NCI-H82 treated with DMSO at 0.1 percent for 48 hours (cell line): Measurements from ENCODE around the gene RAB1B.
"Not testable (repeated sequence)": the region's sequence is repeated elsewhere in the genome, so short reads cannot be mapped to it uniquely, and the experiment has no call there.

Experiments
- DNase-seq: peaks from one replicate; lab custom pipeline; 2025; ENCODE audit not compliant: unreplicated experiment; lab: John Stamatoyannopoulos, UW

RAB1B gene

DNA sequence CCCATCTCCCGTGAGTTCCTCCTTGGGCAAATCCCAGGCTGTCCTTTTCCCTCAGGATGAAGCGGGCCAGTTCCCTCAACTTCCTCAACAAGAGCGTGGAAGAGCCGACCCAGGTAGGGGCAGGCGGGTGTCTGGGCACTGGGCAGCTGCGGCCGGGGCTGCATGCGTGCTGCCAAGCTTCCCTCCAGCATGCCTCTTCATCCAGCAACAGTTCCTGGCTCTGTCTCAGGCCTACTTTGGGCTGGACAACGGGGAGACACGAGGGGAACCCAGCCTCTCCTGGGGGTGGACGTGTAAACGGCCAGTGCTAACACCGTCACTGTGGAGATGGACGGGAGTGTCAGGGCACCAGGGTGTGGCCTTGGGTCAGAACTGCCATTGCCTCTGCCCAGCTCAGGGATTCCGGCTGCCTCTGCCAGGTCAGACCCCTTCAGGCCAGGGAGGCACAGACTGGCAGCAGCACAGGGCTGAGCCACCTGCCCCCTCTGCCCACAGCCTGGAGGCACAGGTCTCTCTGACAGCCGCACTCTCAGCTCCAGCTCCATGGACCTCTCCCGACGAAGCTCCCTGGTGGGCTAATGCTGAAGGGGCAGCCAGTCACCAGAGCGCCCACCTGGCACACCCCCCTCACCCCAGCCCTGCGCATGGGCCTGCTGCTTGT lies 1.9 kb upstream of the RAB1B start:
- no peak for DNase-seq

DNA sequence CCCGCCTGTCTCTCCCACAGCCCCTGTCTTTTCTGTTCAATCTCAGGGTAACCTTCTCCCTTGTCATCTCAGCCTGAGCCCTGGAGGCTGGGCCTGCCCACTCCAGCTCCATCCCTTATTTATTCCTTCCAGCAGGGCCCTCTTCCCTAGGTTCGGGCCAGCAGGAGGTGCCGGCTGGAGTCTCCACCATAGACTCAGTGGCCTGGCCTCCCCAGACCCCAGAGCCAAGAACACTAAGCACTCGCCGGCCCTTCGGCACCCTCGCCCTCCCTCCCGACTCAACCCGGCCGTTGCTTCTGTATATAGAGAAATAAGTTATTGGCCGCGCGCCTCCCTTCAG lies 1.4 kb upstream of the RAB1B start:
- no peak for DNase-seq

DNA sequence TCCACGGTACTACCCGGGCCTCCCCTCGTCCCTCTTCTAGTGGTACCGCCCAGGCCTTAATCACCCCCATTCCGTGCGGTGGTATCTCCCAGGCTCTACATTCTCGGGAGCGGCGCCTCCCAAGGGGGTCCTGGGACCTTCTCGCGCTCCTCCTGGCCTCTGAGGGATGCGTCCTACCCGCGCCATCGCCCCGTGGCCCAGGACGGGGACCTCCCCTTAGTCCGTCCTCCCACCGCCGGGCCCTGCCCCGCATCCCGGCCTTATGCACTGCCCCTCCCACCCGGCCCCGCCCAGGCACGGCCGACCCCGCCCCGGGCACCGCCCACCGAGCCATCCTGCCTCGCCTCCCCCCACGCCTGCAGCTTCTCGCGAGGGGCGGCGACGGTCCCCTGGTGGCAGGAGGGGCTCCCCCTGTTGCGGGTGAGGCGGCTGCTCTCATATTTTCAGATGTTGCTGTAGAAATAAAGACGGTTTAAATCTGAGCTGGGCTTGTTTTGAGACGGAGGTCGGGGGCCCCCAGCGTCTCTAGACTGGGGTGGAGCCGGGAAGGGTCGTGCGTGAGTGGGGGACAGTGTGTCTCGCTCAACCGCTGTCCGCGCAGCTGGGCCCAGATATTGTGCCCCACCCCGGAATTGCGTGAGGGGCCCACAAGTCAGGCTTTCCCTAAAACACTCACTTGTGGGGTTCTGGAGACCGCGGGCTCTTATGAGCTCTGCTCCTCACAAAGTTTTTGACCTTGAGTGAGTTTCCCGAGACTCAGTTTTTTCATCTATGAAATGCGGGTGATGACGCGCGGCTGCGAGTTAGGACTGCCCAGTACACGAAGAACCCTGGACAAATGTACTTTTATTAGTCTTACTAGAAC lies 828 bp upstream of the RAB1B start:
- DNase-seq = peak; percentile 55

- DNase-seq = no peak
These were observed 790 bp downstream of the RAB1B start for GRCh38 chr11:66268952-66269905.

- no peak for DNase-seq
These were observed 3.4 kb downstream of the RAB1B start for GRCh38 chr11:66271816-66272215.

GRCh38 chr11:66272596-66272995 lies 4.2 kb downstream of the RAB1B start:
- no peak for DNase-seq

GRCh38 chr11:66274219-66274618 lies 5.8 kb downstream of the RAB1B start:
- no peak for DNase-seq

DNA sequence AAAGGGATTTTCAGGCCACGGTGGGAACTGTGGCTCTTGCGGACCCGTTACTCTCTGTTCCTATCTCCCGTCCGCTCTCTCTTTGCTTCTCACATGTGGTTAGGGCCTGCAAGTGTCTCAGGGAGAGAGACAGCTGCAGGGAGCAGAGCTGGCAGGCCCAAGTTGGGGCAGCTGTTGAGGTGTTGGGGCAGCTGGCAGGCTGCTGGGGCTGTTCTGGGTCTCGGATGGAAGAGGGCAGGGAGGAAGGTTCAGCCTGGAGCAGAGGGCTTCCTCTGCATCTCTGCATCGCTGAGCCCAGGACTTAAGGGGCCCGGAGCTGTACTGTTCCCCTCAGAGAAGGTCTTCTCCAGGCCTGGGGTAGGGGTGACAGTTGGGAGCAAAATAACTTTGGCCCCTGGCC lies 7.0 kb downstream of the RAB1B start:
- DNase-seq = no peak

- DNase-seq = no peak
These were observed 7.7 kb downstream of the RAB1B start for GRCh38 chr11:66275984-66276612.

GRCh38 chr11:66276619-66277018 lies 8.2 kb downstream of the RAB1B start:
- DNase-seq = not testable (repeated sequence)

DNA sequence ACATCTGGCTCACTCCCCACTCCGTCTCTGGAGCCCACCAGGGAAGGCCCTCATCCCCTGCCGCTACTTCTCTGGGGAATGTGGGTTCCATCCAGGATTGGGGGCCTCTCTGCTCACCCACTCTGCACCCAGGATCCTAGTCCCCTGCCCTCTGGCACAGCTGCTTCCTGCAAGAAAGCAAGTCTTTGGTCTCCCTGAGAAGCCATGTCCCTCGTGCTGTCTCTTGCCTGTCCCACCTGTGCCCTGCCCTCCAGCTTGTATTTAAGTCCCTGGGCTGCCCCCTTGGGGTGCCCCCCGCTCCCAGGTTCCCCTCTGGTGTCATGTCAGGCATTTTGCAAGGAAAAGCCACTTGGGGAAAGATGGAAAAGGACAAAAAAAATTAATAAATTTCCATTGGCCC lies 8.6 kb downstream of the RAB1B start:
- DNase-seq = not testable (repeated sequence)

- no peak for DNase-seq
These were observed 9.3 kb downstream of the RAB1B start, which contains the start of gene CNIH2 for GRCh38 chr11:66277471-66278362. CNIH2 (plus strand) TSS chr11:66278175; CDS start chr11:66278457, 282 bp downstream.

- no peak for DNase-seq
These were observed 10.1 kb downstream of the RAB1B start for GRCh38 chr11:66278363-66279091.

- no peak for DNase-seq
These were observed 10.8 kb downstream of the RAB1B start for GRCh38 chr11:66279092-66279734.

DNA sequence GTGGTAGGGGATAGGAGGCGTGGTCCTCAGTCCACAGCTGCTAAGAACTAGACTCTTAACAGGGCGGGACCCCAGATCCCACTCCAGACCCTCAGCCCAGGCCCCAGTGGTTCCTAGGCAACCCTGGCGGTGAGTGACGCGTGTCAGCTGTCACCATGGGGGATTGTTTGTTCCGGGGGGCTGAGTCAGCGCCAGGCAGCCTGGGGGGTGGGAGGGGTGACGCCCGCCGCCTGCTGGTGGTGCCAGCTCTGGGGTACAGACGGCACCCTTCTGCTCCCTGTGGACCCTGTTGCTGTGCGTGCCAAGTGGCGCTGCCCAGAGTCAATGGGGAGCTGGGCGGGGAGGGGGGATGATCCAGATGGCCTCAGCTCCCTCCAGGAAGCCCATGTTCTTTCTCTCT lies 12.0 kb downstream of the RAB1B start:
- DNase-seq = no peak

GRCh38 chr11:66281001-66281400 lies 12.6 kb downstream of the RAB1B start:
- DNase-seq = no peak

DNA sequence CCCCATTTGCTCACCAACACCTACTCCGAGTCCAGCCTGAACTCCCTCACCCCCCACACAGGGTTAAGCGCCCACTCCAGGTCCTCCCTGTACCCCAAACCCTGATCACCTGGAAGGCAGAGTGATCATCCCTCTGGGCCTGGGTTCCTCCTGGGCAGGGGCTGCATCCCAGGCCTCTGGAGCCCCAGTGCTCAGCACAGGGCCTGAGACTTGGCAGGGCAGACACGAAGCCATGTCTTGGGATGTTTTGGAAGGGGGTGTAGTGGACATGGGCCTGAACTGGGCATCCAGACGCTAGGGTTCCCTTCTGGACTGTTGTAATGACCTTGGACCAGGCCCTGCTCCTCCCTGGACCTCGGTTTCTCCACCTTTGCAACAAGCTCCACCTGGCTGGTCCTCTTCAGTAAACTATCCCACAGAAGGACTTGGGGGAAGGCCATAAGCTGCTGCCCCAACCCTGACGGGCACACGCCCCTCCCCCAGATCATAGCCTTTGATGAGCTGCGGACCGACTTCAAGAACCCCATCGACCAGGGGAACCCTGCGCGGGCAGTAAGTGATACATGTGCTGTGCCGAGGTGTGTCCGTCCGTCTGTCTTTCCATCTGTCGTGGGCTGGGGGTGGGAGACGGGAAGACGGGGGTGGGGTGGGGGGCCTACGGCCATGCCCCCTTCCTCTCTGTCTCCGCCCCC lies 13.5 kb downstream of the RAB1B start:
- DNase-seq = no peak
